Medulla oblongata (tissue), 1 donor: Measurements from ENCODE around the gene SYNJ1.

ENCODE experiments used
- DNase-seq: peaks from one replicate; pipeline ENCODE4 v3.0.0-alpha.2; 2015; ENCODE audit errors: extremely low spot score

Gene SYNJ1

DNA sequence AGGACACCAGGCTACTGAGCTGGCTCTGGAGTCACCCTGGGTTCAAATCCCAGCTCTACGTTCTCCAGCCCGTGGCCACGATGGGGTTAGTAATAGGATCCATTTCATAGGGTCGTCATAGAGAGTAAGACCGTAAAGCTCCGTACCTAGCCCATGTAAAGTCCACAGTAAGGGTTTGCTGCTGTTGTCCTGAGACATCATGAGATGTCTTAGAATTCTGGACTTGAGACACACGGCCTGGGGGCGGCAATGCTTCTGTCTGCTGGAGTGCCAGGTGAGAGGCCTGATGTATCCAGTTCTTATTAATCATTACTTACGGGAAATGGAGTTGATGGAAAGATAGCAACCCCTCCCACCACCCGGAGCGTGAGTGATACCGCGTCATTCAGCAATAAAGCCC lies 146.1 kb downstream of the SYNJ1 start:
- DNase-seq, result no peak

DNA sequence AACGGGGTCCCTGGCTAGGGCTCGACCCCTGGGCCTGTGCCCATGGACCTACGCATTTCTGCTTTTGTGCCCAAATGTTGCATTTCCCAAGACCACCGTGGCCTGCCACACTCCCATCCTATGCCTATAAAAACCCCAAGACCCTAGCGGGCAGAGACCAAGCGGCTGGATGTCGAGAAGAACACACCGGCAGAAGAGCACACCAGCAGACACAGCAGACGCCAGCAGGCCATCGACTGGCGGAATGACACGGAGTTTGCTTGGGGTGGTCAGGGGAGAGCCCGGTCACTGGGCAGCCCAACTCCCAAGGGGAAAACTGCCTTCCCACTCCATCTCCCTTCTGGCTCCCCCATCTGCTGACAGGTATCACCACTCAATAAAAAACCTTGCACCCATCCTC lies 146.9 kb downstream of the SYNJ1 start:
- DNase-seq, result no peak
